Osteoblast (primary cell): ENCODE results near the gene APBA2. TPM values are rescaled to one million over a fixed set of nuclear protein-coding genes. Genes with fewer than 3 reads are reported as not detected.

ENCODE experiments used
- DNase-seq: peaks from one replicate; pipeline ENCODE4 v3.0.0; 2011; ENCODE audit warnings: low spot score, mixed read lengths; ENCODE audit not compliant: insufficient read length; ENCODE audit errors: missing footprints
- H2AFZ ChIP-seq: 2 replicates; pipeline ENCODE4 v1.6.0; 2011; ENCODE audit warnings: mild to moderate bottlenecking, low read length
- H3K27ac ChIP-seq: 2 replicates; pipeline ENCODE4 v1.5.1; 2011; ENCODE audit warnings: mild to moderate bottlenecking, low read depth, low read length, moderate library complexity
- H3K27me3 ChIP-seq: 2 replicates; pipeline ENCODE4 v1.6.0; 2012; ENCODE audit warnings: mild to moderate bottlenecking, control low read depth, inconsistent platforms, low read length, moderate library complexity; ENCODE audit not compliant: insufficient read depth
- H3K36me3 ChIP-seq: 2 replicates; pipeline ENCODE4 v1.5.1; 2011; ENCODE audit warnings: mild to moderate bottlenecking, low read length, control low read depth, moderate library complexity; ENCODE audit not compliant: insufficient read depth
- H3K4me1 ChIP-seq: 2 replicates; pipeline ENCODE4 v1.5.1; 2011; ENCODE audit warnings: mild to moderate bottlenecking, low read length, control low read depth, moderate library complexity; ENCODE audit not compliant: insufficient read depth
- H3K4me2 ChIP-seq: 2 replicates; pipeline ENCODE4 v1.6.0; 2011; ENCODE audit warnings: mild to moderate bottlenecking, low read length; ENCODE audit not compliant: insufficient read depth
- H3K4me3 ChIP-seq: fragments of 200-600 bp; sonication (generic); 3 replicates; pipeline ENCODE4 v1.5.1; 2012; ENCODE audit warnings: mild to moderate bottlenecking, low read length, inconsistent platforms; ENCODE audit not compliant: insufficient read depth
- H3K79me2 ChIP-seq: 2 replicates; pipeline ENCODE4 v1.6.0; 2012; ENCODE audit warnings: mild to moderate bottlenecking, low read length, control low read depth, inconsistent platforms; ENCODE audit not compliant: insufficient read depth
- H3K9me3 ChIP-seq: 2 replicates; pipeline ENCODE4 v1.5.1; 2011; ENCODE audit warnings: low read depth, low read length, control low read depth
- H4K20me1 ChIP-seq: 2 replicates; pipeline ENCODE4 v1.6.0; 2012; ENCODE audit warnings: mild to moderate bottlenecking, low read length, control low read depth; ENCODE audit not compliant: insufficient read depth
- total RNA-seq: library from RNA; depleted of rRNA; stranded (reverse); fragments of >200 nt; gene quantifications from 2 replicates; pipeline ENCODE4 v1.2.3, GENCODE V29; 2012
- TF ChIP-seq, protein P1 (sequence below): IDR thresholded peaks from 2 replicates; pipeline ENCODE4 v1.5.1; 2011; ENCODE audit warnings: mild to moderate bottlenecking, low read depth, low read length, moderate library complexity; ENCODE audit errors: extremely low read depth

APBA2 gene
- total RNA-seq, 1 donor: 6.2 TPM

GRCh38 chr15:29150515-29151483 is 265.0 kb downstream of the APBA2 start:
- H3K4me1 ChIP-seq: no peaks in the 10 kb centered on the region
- H3K9me3 ChIP-seq: no peaks in the 10 kb centered on the region
- H3K27ac ChIP-seq: no peak overlapping the region
- H3K4me2 ChIP-seq: no peak overlapping the region
- no peak for DNase-seq
- H3K27me3 ChIP-seq: peaks cover 3% of the 10 kb centered on the region
- H2AFZ ChIP-seq: no peak overlapping the region
- H3K36me3 ChIP-seq: no peaks in the 10 kb centered on the region
- H3K79me2 ChIP-seq: no peaks in the 10 kb centered on the region
- no peaks in the 10 kb centered on the region for H4K20me1 ChIP-seq
- H3K4me3 ChIP-seq: no peak overlapping the region
- TF ChIP-seq, protein P1, sequence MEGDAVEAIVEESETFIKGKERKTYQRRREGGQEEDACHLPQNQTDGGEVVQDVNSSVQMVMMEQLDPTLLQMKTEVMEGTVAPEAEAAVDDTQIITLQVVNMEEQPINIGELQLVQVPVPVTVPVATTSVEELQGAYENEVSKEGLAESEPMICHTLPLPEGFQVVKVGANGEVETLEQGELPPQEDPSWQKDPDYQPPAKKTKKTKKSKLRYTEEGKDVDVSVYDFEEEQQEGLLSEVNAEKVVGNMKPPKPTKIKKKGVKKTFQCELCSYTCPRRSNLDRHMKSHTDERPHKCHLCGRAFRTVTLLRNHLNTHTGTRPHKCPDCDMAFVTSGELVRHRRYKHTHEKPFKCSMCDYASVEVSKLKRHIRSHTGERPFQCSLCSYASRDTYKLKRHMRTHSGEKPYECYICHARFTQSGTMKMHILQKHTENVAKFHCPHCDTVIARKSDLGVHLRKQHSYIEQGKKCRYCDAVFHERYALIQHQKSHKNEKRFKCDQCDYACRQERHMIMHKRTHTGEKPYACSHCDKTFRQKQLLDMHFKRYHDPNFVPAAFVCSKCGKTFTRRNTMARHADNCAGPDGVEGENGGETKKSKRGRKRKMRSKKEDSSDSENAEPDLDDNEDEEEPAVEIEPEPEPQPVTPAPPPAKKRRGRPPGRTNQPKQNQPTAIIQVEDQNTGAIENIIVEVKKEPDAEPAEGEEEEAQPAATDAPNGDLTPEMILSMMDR: no peak

DNA sequence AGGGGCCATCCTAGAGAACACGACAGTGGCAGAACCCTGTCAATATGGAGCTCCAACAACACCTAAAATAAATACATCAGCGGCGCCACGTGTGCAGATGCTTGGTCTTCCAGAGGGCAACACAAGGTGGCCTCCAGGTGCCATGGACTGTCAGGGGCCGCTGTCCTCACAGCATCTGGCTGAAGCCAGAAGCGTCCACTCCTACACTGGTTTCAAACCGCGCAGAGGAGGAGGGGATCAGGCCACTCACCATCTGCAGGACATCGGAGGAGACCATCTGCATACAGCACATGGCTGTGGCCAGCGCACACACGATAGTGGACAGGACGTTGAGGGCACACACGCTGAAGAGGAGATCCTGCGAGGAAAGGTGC is 265.7 kb downstream of the APBA2 start:
- peaks cover 3% of the 10 kb centered on the region for H3K27me3 ChIP-seq
- H3K79me2 ChIP-seq: no peaks in the 10 kb centered on the region
- no peak overlapping the region for H3K27ac ChIP-seq
- no peaks in the 10 kb centered on the region for H4K20me1 ChIP-seq
- no peak overlapping the region for H3K4me3 ChIP-seq
- no peaks in the 10 kb centered on the region for H3K36me3 ChIP-seq
- H3K9me3 ChIP-seq: no peaks in the 10 kb centered on the region
- DNase-seq: no peak
- TF ChIP-seq, protein P1: no peak
- H2AFZ ChIP-seq: no peak overlapping the region
- H3K4me1 ChIP-seq: no peaks in the 10 kb centered on the region
- H3K4me2 ChIP-seq: no peak overlapping the region

GRCh38 chr15:29156521-29156920 is 270.7 kb downstream of the APBA2 start:
- Histone ChIP-seq H3K36me3 (no peaks in the 10 kb centered on the region), H3K79me2 (no peaks in the 10 kb centered on the region), H4K20me1 (no peaks in the 10 kb centered on the region), H3K27me3 (no peaks in the 10 kb centered on the region), H3K4me2 (no peak overlapping the region), H3K9me3 (no peaks in the 10 kb centered on the region), H3K27ac (no peak overlapping the region), H3K4me3 (no peak overlapping the region), H2AFZ (no peak overlapping the region), H3K4me1 (peaks cover 3% of the 10 kb centered on the region)
- DNase-seq: no peak
- TF ChIP-seq, protein P1: no peak

GRCh38 chr15:29159771-29160455 is 274.1 kb downstream of the APBA2 start:
- H3K79me2 ChIP-seq: no peaks in the 10 kb centered on the region
- H3K36me3 ChIP-seq: no peaks in the 10 kb centered on the region
- H3K27me3 ChIP-seq: no peaks in the 10 kb centered on the region
- H3K4me1 ChIP-seq: peaks cover 3% of the 10 kb centered on the region
- no peak overlapping the region for H3K4me3 ChIP-seq
- TF ChIP-seq, protein P1: no peak
- no peaks in the 10 kb centered on the region for H4K20me1 ChIP-seq
- no peak overlapping the region for H3K4me2 ChIP-seq
- no peak overlapping the region for H3K27ac ChIP-seq
- DNase-seq: no peak
- no peak overlapping the region for H2AFZ ChIP-seq
- H3K9me3 ChIP-seq: no peaks in the 10 kb centered on the region
